ENCODE results near the gene HOXB3.

- TF ChIP-seq CTCF (IDR thresholded peaks at IDR 0.05; ENCODE audit: borderline replicate concordance, extremely low read depth, low read length, poor library complexity, severe bottlenecking) (no peak), EZH2 (IDR thresholded peaks at IDR 0.05; ENCODE audit: borderline replicate concordance, low read depth, low read length, severe bottlenecking) (no peak)
Measured at GRCh38 chr17:48563867-48564187, 26.2 kb downstream of the HOXB3 start.

Data from DND-41 (cell line).